Measurements from ENCODE around the gene ACYP2.

GRCh38 chr2:54122939-54123338 is 7.5 kb downstream of the ACYP2 start:
- no peak for TF ChIP-seq POLR2AphosphoS5 (IDR thresholded peaks at IDR 0.05; ENCODE audit: low read depth, low read length)
- TF ChIP-seq REST (IDR thresholded peaks at IDR 0.05; ENCODE audit: insufficient read depth in 1 of 2, low read depth in 2 of 2, low read length in 2 of 2) = no peak
- TF ChIP-seq TAF1 (IDR thresholded peaks at IDR 0.05; ENCODE audit: borderline replicate concordance, insufficient read depth, low read length) = no peak
- TF ChIP-seq SIN3A (IDR thresholded peaks at IDR 0.05; ENCODE audit: borderline replicate concordance, insufficient read depth, low read length) = no peak
- no peak for TF ChIP-seq FOXP2 (optimal IDR thresholded peaks at IDR 0.05; ENCODE audit: borderline replicate concordance, extremely low read depth, extremely low read length, insufficient read depth)

Data from PFSK-1 (cell line).